Measurements from ENCODE around the gene A1BG. TPM values are rescaled to one million over a fixed set of nuclear protein-coding genes. Genes with fewer than 3 reads are reported as not detected.

Gene A1BG
- total and polyA plus RNA-seq, 7 experiments from 2014 or later, result 7.0 to 60.1 (median 16.2) TPM

DNA sequence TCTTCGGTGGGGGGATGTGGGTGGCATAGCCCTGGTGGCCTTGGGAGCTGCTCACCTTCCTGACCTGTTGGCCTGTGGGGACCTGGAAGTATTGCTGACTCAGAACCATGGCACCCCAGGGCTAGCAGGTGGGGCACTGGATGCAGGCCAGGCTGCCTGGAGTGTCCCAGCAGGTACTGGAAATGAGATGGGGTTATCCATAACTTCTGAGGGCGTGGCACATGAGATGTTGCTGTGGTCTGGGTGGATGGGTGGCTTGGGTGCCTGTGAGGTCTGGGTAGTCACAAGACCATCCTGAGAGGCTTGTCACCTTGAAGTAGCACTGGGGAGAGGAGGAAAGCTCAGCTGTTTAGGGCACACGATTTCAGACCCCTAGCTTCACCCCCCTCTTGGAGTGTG lies 41.5 kb upstream of the A1BG start:
- Histone ChIP-seq H3K9me3 (ENCODE audit: control insufficient read depth in 2 of 3, low read length in 3 of 3) (no peaks in the 10 kb centered on the region), H3K27me3 (ENCODE audit: control insufficient read depth in 2 of 2, insufficient read depth in 2 of 2, low read length in 2 of 2) (peaks cover 3% of the 10 kb centered on the region in 2 donors), H3K27ac (ENCODE audit: low read depth, low read length) (no peak overlapping the region), H3K36me3 (ENCODE audit: control insufficient read depth in 2 of 3, insufficient read depth in 3 of 3, low read length in 3 of 3) (peaks cover 0 to 54% (median 9%) of the 10 kb centered on the region in 3 experiments), H3K4me1 (ENCODE audit: control insufficient read depth in 2 of 2, insufficient read depth in 2 of 2, low read length in 2 of 2) (no peaks in the 10 kb centered on the region), H3K4me3 (ENCODE audit: low read length) (no peak overlapping the region)
- ChIA-PET POLR2A (interaction anchor here (0.6 to 1.3 kb wide), 2 partner anchors 32 to 115 kb away, joined by 3 read pairs; partner anchors contain the start of gene ZNF497), CTCF (no interaction called here)
- Mint-ChIP-seq H3K9me3 (no peaks in the 10 kb centered on the region), H3K27me3 (peaks cover 5 to 19% (median 7%) of the 10 kb centered on the region in 5 donors), H3K4me3 (no peak overlapping the region), H3K36me3 (peaks cover 10 to 30% (median 18%) of the 10 kb centered on the region in 5 donors), H3K4me1 (peaks cover 0 to 24% (median 15%) of the 10 kb centered on the region in 7 donors), H3K27ac (peak overlapping the region in 1 of 9 donors; percentile 32)
- DNase-seq (no peak), ATAC-seq (no peak)
- intact Hi-C loops (cut with micrococcal nuclease), result no loop called here

DNA sequence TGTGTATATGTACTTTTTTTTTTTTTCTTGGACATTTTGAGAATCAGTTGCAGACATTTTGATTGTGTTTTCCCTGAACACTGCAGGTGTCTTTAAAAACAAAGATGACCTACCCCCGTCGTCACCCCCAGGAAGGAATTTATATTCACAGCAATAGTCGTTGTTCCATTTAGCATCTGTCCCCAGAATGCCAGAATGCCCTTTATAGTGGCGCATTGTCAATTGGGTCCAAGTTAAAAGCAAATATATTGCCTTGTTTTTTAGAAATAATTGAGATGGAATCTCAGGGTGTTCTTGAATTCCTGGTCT lies 40.4 kb upstream of the A1BG start:
- Histone ChIP-seq H3K27me3 (ENCODE audit: control insufficient read depth in 2 of 2, insufficient read depth in 2 of 2, low read length in 2 of 2) (peaks cover 3% of the 10 kb centered on the region in 2 donors), H3K36me3 (ENCODE audit: control insufficient read depth in 2 of 3, insufficient read depth in 3 of 3, low read length in 3 of 3) (peaks cover 0 to 54% (median 14%) of the 10 kb centered on the region in 3 experiments), H3K9me3 (ENCODE audit: control insufficient read depth in 2 of 3, low read length in 3 of 3) (no peaks in the 10 kb centered on the region), H3K4me3 (ENCODE audit: low read length) (no peak overlapping the region), H3K4me1 (ENCODE audit: control insufficient read depth in 2 of 2, insufficient read depth in 2 of 2, low read length in 2 of 2) (peaks cover 0 to 3% of the 10 kb centered on the region in 2 donors), H3K27ac (ENCODE audit: low read depth, low read length) (no peak overlapping the region)
- ChIA-PET CTCF (no interaction called here), POLR2A (no interaction called here)
- ATAC-seq (no peak), DNase-seq (no peak)
- intact Hi-C loops (cut with micrococcal nuclease), result no loop called here
- H3K36me3 Mint-ChIP-seq, result peaks cover 11 to 38% (median 27%) of the 10 kb centered on the region in 5 donors
- peaks cover 6 to 28% (median 21%) of the 10 kb centered on the region in 7 donors for H3K4me1 Mint-ChIP-seq
- H3K4me3 Mint-ChIP-seq, result no peak overlapping the region
- H3K27me3 Mint-ChIP-seq, result peaks cover 5 to 17% (median 7%) of the 10 kb centered on the region in 5 donors
- H3K27ac Mint-ChIP-seq, result no peak overlapping the region
- no peaks in the 10 kb centered on the region for H3K9me3 Mint-ChIP-seq

DNA sequence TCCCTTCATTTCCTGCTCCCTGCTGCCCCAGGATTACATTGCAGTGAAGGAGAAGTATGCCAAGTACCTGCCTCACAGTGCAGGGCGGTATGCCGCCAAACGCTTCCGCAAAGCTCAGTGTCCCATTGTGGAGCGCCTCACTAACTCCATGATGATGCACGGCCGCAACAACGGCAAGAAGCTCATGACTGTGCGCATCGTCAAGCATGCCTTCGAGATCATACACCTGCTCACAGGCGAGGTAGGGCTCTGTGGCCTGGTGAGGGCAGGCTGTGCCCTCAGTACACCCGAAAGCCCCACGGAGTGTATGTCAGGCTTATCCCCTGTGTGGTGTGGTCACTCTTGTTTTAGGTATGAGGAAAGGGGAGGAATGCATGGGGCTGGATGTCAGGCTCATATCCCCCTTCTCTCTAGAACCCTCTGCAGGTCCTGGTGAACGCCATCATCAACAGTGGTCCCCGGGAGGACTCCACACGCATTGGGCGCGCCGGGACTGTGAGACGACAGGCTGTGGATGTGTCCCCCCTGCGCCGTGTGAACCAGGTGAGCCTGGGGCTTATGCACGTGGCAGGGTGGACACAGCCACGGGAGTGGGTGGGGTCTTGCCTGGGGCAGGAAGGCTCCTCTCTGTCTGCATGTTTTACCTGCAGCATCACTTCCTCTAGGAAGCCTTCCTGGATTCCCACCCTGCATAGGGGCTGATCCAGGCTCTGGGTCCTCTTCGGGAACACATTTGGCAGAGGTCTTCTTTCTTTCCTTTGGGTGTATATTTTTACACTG lies 39.8 kb upstream of the A1BG start:
- no peak overlapping the region for H3K27ac Mint-ChIP-seq

DNA sequence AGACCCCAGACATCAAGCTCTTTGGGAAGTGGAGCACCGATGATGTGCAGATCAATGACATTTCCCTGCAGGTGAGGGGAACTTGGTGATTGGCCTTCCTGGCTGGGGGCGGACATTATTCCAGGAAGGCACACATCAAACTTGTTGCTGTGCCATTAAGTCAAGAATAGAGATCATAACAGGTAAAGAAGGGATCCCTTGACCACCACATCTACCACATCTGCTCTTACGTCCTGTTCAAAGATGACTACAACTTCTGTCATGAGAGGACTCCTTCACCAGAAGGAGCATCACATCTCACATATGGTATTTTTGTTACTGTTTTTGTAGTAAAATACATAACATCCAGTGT lies 34.9 kb upstream of the A1BG start:
- Histone ChIP-seq H3K4me3 (ENCODE audit: low read length) (peak overlapping the region; percentile 75), H3K27ac (ENCODE audit: low read depth, low read length) (peak overlapping the region; percentile 94), H3K4me1 (ENCODE audit: control insufficient read depth in 2 of 2, insufficient read depth in 2 of 2, low read length in 2 of 2) (peaks cover 22 to 23% of the 10 kb centered on the region in 2 donors), H3K27me3 (ENCODE audit: control insufficient read depth in 2 of 2, insufficient read depth in 2 of 2, low read length in 2 of 2) (no peaks in the 10 kb centered on the region), H3K9me3 (ENCODE audit: control insufficient read depth in 2 of 3, low read length in 3 of 3) (no peaks in the 10 kb centered on the region), H3K36me3 (ENCODE audit: control insufficient read depth in 2 of 3, insufficient read depth in 3 of 3, low read length in 3 of 3) (peaks cover 0 to 36% (median 8%) of the 10 kb centered on the region in 3 experiments)
- peak overlapping the region; percentile 89 to 96 (median 94) for H3K4me3 Mint-ChIP-seq
- no peaks in the 10 kb centered on the region for H3K9me3 Mint-ChIP-seq
- ChIA-PET CTCF (no interaction called here), POLR2A (interaction anchor here (0.6 to 3.3 kb wide), 4 partner anchors 12 to 204 kb away, joined by 4 to 16 read pairs (median 6); partner anchors contain the start of genes ZNF274 and ZNF584)
- no peak for DNase-seq
- H3K36me3 Mint-ChIP-seq, result peaks cover 0 to 24% (median 14%) of the 10 kb centered on the region in 5 donors
- H3K27ac Mint-ChIP-seq, result peak overlapping the region in 6 of 9 donors; percentile 70 to 99 (median 97)
- ATAC-seq, result no peak
- H3K4me1 Mint-ChIP-seq, result peaks cover 17 to 59% (median 42%) of the 10 kb centered on the region in 7 donors
- intact Hi-C loops (cut with micrococcal nuclease), result loop anchor here in 1 of 2 donors (5.0 to 10.0 kb wide), 3 partner anchors 473 to 951 kb away; partner anchors contain the start of genes ZNF417, ZNF419 and ZNF749
- peaks cover 0 to 3% (median 0%) of the 10 kb centered on the region in 5 donors for H3K27me3 Mint-ChIP-seq

More for the DNA sequence above, 39.8 kb upstream of the A1BG start:
- Mint-ChIP-seq H3K4me1 (peaks cover 6 to 32% (median 25%) of the 10 kb centered on the region in 7 donors), H3K4me3 (peak overlapping the region in 1 of 10 donors; percentile 65), H3K36me3 (peaks cover 11 to 40% (median 27%) of the 10 kb centered on the region in 5 donors), H3K27me3 (peaks cover 3 to 14% (median 5%) of the 10 kb centered on the region in 5 donors), H3K9me3 (no peaks in the 10 kb centered on the region)
- POLR2A ChIA-PET, result interaction anchor here (0.7 to 1.0 kb wide), 2 partner anchors 47 to 209 kb away, joined by 3 to 4 read pairs; partner anchors contain the start of gene ZNF132
- H3K27me3 ChIP-seq (ENCODE audit: control insufficient read depth in 2 of 2, insufficient read depth in 2 of 2, low read length in 2 of 2), result peaks cover 3% of the 10 kb centered on the region in 2 donors
- H3K4me1 ChIP-seq (ENCODE audit: control insufficient read depth in 2 of 2, insufficient read depth in 2 of 2, low read length in 2 of 2), result peaks cover 4 to 7% of the 10 kb centered on the region in 2 donors
- CTCF ChIA-PET, result no interaction called here
- H3K36me3 ChIP-seq (ENCODE audit: control insufficient read depth in 2 of 3, insufficient read depth in 3 of 3, low read length in 3 of 3), result peaks cover 0 to 58% (median 14%) of the 10 kb centered on the region in 3 experiments
- H3K9me3 ChIP-seq (ENCODE audit: control insufficient read depth in 2 of 3, low read length in 3 of 3), result no peaks in the 10 kb centered on the region
- no peak overlapping the region for H3K4me3 ChIP-seq (ENCODE audit: low read length)
- no peak overlapping the region for H3K27ac ChIP-seq (ENCODE audit: low read depth, low read length)
- no peak for DNase-seq
- intact Hi-C loops (cut with micrococcal nuclease), result no loop called here
- no peak for ATAC-seq

DNA sequence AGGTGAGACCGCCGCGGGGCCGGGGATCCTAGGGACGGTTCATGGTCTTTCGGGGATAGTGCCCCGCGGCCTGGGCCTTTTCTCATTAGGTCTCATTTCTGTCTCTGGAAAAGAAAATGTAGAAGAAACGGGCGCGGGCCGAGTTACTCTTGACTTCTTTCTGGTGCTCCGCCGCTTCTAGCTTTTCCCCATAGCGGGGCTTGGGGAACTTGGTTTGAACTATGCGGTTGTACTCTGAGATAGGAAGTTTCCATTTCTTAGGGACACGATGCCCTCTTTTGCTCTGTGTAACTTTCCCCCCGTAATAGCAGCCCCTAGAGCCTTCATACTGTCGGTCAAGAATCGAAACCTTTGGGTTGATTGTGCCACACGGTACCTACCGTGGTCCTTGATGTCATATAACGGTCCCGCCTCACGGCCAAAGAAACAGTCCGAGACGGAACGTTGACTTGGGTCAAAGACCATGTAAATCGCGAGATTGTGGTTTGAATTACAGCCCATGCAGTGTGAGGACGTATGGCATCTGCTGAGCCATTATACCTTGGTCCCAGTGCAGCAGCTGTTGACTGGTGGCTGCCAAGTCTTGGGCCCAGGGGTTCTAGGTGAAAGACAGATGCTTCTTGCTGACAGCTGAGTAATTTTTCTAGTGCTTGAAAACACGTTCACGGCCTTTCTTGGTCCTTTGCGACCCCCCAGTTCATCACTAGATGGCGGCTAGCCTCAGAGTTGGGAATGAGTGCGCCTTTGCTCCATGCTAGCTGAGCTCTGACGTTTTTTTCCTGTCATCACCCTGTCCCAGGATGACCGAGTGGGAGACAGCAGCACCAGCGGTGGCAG lies 34.3 kb upstream of the A1BG start:
- DNase-seq (peak in 1 of 9 donors; percentile 7), ATAC-seq (no peak)
- peak overlapping the region; percentile 94 to 99 (median 97) for H3K27ac Mint-ChIP-seq
- peak overlapping the region; percentile 75 for H3K4me3 ChIP-seq (ENCODE audit: low read length)
- peaks cover 0 to 3% (median 0%) of the 10 kb centered on the region in 5 donors for H3K27me3 Mint-ChIP-seq
- ChIA-PET CTCF (interaction anchor here (0.6 kb wide), 1 partner anchor 97 kb away, joined by 3 read pairs; no protein-coding TSS in a partner anchor), POLR2A (interaction anchor here (1.6 to 3.3 kb wide), 3 partner anchors 12 to 25 kb away, joined by 4 to 16 read pairs (median 8); partner anchors contain the start of genes ZNF497 and ZNF584)
- peaks cover 17 to 53% (median 40%) of the 10 kb centered on the region in 7 donors for H3K4me1 Mint-ChIP-seq
- intact Hi-C loops (cut with micrococcal nuclease), result loop anchor here (1.0 to 10.0 kb wide), 18 partner anchors 14 to 950 kb away; partner anchors contain the start of genes ZNF132 (in 2 of the 2), ZNF497 (in 2 of the 2), ZNF584 (in 2 of the 2) and ERVK3-1 (in 1 of the 2)
- H3K4me3 Mint-ChIP-seq, result peak overlapping the region; percentile 89 to 96 (median 94)
- H3K36me3 ChIP-seq (ENCODE audit: control insufficient read depth in 2 of 3, insufficient read depth in 3 of 3, low read length in 3 of 3), result peaks cover 0 to 30% (median 8%) of the 10 kb centered on the region in 3 experiments
- H3K27ac ChIP-seq (ENCODE audit: low read depth, low read length), result peak overlapping the region; percentile 94
- H3K27me3 ChIP-seq (ENCODE audit: control insufficient read depth in 2 of 2, insufficient read depth in 2 of 2, low read length in 2 of 2), result no peaks in the 10 kb centered on the region
- no peaks in the 10 kb centered on the region for H3K9me3 ChIP-seq (ENCODE audit: control insufficient read depth in 2 of 3, low read length in 3 of 3)
- H3K4me1 ChIP-seq (ENCODE audit: control insufficient read depth in 2 of 2, insufficient read depth in 2 of 2, low read length in 2 of 2), result peaks cover 22 to 23% of the 10 kb centered on the region in 2 donors
- H3K36me3 Mint-ChIP-seq, result peaks cover 0 to 20% (median 13%) of the 10 kb centered on the region in 5 donors
- H3K9me3 Mint-ChIP-seq, result no peaks in the 10 kb centered on the region
